22Rv1 (cell line): ENCODE results near the gene CRYBB2.
"Not testable (repeated sequence)": the region's sequence is repeated elsewhere in the genome, so short reads cannot be mapped to it uniquely, and the experiment has no call there.

ENCODE experiments used
- H3K27ac ChIP-seq: fragments of 450-650 bp; 2 replicates; pipeline ENCODE4 v1.5.1; 2017

Gene CRYBB2

DNA sequence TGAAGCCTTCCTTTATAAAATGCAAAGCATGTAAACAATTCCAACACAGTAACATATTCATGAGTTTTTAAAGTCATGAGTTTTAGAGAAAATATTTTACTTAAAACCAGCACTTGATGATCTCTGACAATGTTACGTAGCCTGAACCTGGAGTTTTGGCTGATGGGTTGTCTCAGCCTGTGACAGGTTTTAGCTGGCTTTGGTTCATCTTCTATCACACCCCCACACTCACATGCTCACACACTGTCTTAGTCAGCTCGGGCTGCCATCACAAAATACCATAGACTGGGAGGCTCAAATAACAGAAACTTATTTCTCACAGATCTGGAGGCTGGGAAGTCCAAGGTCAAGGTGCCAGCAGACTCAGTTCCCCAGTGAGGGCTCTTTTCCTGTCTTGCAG lies 50.6 kb downstream of the CRYBB2 start:
- not testable (repeated sequence) for H3K27ac ChIP-seq

- H3K27ac ChIP-seq: not testable (repeated sequence)
These were observed 53.8 kb downstream of the CRYBB2 start for GRCh38 chr22:25273231-25273630.

DNA sequence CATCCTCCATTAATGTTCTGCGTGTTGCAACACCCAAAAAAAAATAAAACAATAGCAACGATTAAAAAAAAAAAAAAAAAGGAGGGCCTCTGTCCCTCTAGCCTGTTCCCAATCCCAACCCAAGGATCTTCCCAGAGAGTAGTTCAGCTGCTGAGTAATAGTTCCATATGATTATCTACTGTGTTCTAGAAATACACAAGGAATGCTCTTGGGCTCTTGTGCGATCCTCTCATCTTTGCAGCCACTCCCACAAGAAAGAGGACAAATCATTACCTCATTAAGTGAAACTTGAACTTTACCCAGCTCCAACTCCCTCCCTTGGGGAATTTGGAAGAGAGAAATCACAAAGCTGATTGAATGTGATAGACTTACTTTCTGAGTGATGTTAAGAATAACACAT lies 54.5 kb downstream of the CRYBB2 start:
- H3K27ac ChIP-seq: not testable (repeated sequence)

DNA sequence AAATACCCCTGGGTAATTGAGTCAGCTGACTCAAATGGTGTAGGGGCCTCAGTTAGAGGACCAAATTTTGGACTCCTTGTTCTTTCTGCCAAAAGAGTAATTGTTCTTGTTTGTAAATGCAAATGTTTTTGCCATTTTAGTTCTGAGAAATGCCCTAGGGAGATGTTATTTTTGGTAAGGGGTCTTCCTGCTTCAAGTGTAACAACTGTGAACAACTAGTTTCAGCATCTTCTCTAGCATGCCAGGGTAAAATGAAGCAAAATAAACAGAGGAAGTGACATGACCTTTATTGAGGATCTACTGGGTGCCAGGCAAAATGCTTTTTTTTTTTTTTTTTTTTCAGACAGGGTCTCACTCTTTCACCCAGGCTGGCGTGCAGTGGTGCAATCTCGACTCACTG lies 60.7 kb downstream of the CRYBB2 start:
- not testable (repeated sequence) for H3K27ac ChIP-seq
